ENCODE results near the gene PHF10. TPM values are rescaled to one million over a fixed set of nuclear protein-coding genes. Genes with fewer than 3 reads are reported as not detected.

PHF10 gene
- total RNA-seq, 1 donor from 2014 or later: 16.6 TPM

- no peaks in the 10 kb centered on the region for H3K27me3 ChIP-seq
- no peak for TF ChIP-seq CTCF (IDR thresholded peaks at IDR 0.05)
- DNase-seq (ENCODE audit: low spot score in 2 of 2): no peak
- H3K36me3 ChIP-seq: peaks cover 5 to 35% of the 10 kb centered on the region in 2 donors
- intact Hi-C loops (cut with DNase I): loop anchor here (10.0 kb wide), 1 partner anchor 1292 kb away; no protein-coding TSS in a partner anchor
- H3K4me1 ChIP-seq: no peaks in the 10 kb centered on the region
- H3K27ac ChIP-seq: no peak overlapping the region
- no peak overlapping the region for H3K4me3 ChIP-seq
- no peaks in the 10 kb centered on the region for H3K9me3 ChIP-seq
These were observed 67.1 kb downstream of the PHF10 start for GRCh38 chr6:169657284-169657610.

GRCh38 chr6:169656546-169657283, 67.6 kb downstream of the PHF10 start:
- H3K27me3 ChIP-seq: no peaks in the 10 kb centered on the region
- no peak for DNase-seq (ENCODE audit: low spot score in 2 of 2)
- H3K4me1 ChIP-seq: no peaks in the 10 kb centered on the region
- H3K4me3 ChIP-seq: no peak overlapping the region
- no peak overlapping the region for H3K27ac ChIP-seq
- peaks cover 5 to 35% of the 10 kb centered on the region in 2 donors for H3K36me3 ChIP-seq
- TF ChIP-seq CTCF (IDR thresholded peaks at IDR 0.05): no peak
- intact Hi-C loops (cut with DNase I): loop anchor here (10.0 kb wide), 1 partner anchor 1292 kb away; no protein-coding TSS in a partner anchor
- no peaks in the 10 kb centered on the region for H3K9me3 ChIP-seq

GRCh38 chr6:169654598-169655391, 69.5 kb downstream of the PHF10 start:
- peak in 1 of 3 experiments; percentile 14 for TF ChIP-seq CTCF (IDR thresholded peaks at IDR 0.05)
- Histone ChIP-seq H3K27me3 (no peaks in the 10 kb centered on the region), H3K36me3 (peaks cover 5 to 23% of the 10 kb centered on the region in 2 donors), H3K4me3 (peak overlapping the region; percentile 56 to 62), H3K9me3 (no peaks in the 10 kb centered on the region), H3K27ac (peak overlapping the region; percentile 58 to 75), H3K4me1 (no peaks in the 10 kb centered on the region)
- intact Hi-C loops (cut with DNase I): loop anchor here (10.0 kb wide), 1 partner anchor 1290 kb away; no protein-coding TSS in a partner anchor
- peak in 1 of 2 donors; percentile 85 for DNase-seq (ENCODE audit: low spot score in 2 of 2)

Other genes starting within 250 kb of the PHF10 start
- 92.7 TPM for gene WDR27, start 22.5 kb downstream of the PHF10 start, total RNA-seq
- gene C6orf120, start 22.4 kb downstream of the PHF10 start, total RNA-seq: 36.2 TPM
- gene DYNLT2, start 27.1 kb upstream of the PHF10 start, total RNA-seq: 0.21 TPM
- gene ERMARD, start 27.1 kb upstream of the PHF10 start, total RNA-seq: 4.0 TPM

Measured in ascending aorta (tissue), 2 donors.